NCI-H1417 (cell line): ENCODE data around the gene AGXT2.

ENCODE experiments used
- DNase-seq, 3 experiments: peaks; one replicate each; lab custom pipeline; 2025; lab: John Stamatoyannopoulos, UW

Gene AGXT2

GRCh38 chr5:34967540-34967939, 80.2 kb downstream of the AGXT2 start:
- no peak for DNase-seq

- DNase-seq: no peak
Measured at GRCh38 chr5:34959323-34959722, 88.4 kb downstream of the AGXT2 start.

GRCh38 chr5:34957857-34958690, 89.7 kb downstream of the AGXT2 start:
- peak in 2 of 3 experiments; percentile 8 to 37 for DNase-seq

GRCh38 chr5:34957321-34957720, 90.4 kb downstream of the AGXT2 start:
- no peak for DNase-seq
